HG03060 (cell line): ENCODE results near the gene DNAJC17.
A peak's percentile ranks its signal among the peaks of the same experiment; 100 is the strongest.

Experiments
- ATAC-seq: cut with Tn5 transposase; IDR thresholded peaks from one replicate; pipeline ENCODE4 v1.9.1; 2021; ENCODE audit warnings: low read depth, moderate number of reproducible peaks; ENCODE audit not compliant: unreplicated experiment

The DNAJC17 gene

DNA sequence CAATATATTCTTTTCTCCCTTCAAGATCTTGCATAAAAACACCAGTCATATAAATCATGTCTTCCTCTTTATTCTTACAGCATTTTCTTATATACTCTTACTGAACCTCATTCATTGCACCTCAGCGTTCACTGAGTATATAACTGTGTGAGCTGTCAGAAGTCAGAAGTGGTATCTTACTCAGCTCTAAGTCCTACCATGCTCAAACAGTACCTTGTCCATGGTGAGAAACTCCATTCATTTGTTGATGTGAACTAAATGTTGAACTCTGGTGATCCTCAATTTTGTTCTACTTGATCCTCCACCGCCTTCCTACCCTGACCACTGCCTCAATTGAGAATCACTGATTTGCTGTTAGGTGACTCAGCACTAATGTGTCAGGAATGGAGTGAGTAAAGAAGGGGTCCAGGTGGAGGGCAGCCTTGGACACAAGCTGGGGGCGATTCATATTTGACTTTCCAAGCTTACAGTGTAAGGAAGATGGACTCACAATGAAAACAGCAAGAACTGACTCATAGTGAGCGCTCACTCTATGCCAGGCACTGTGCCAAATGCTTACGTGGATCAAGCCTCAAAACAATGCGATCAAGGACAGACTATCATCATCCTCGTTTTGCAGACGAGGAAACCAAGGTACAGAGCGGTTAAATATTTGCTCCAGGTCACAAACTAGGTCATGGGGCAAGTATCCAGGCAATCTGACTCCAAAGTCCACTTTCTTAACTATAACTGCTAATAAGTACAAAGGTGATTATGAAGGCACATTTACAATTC is 13.9 kb downstream of the DNAJC17 start:
- no peak for ATAC-seq

- ATAC-seq = no peak
Observed at GRCh38 chr15:40792394-40792793, 14.9 kb downstream of the DNAJC17 start.

DNA sequence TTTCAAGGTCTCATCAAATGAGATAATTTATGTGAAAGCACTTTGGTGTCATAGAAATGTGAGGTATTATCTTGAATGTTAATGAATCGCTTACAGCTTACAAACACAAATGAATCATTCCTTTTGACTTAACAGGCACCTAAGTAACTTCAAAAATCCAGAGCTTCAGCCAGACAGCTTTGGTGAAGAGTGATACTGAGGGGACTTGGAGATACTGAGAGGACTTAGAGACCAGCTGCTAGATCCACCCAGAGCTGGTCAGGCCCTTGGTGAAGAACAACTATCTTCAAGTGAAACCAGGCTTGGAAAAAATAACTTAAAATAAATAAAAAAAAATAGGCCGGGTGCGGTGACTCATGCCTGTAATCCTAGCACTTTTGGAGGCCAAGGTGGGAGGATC is 16.6 kb downstream of the DNAJC17 start:
- ATAC-seq = no peak

GRCh38 chr15:40789999-40790398 is 17.3 kb downstream of the DNAJC17 start:
- no peak for ATAC-seq

DNA sequence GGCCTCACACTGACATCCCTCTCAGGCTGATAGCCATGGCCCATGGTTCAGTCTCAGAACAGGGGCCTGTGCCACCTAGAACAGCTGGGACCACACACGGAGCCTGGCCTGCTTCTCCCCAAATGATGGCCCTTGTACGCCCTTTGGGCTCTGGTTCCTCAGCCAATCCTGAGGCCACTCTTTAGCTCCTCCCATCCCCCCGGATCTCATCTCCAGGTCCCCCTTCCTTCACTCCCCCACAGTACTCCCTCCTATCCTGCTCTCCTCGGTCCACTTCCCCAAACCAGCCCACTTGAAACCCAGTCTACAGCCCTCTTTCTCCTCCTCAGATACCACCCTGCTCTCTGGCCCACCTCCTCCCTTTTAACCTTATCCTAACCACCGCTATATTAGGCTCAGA is 18.2 kb downstream of the DNAJC17 start:
- no peak for ATAC-seq

DNA sequence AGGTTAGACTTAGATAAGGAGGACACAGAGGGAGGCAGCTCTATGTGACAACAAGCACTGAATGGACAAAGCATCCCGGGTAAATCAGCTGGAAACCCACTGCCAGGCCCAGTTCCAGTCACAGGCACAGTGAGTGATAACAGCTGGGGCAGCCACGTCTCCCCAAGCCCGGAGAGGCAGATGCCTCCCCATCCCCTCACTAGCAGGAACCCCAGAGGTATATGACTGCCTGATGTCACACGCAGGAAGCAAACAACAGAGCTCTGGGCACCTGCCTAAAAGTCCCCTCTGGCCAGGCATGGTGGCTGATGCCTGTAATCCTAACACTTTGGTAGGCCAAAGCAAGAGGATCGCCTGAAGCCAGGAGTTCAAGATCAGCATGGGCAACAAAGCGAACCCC is 19.3 kb downstream of the DNAJC17 start:
- ATAC-seq = no peak

- ATAC-seq = no peak
Observed at GRCh38 chr15:40787344-40787841, 19.9 kb downstream of the DNAJC17 start.

DNA sequence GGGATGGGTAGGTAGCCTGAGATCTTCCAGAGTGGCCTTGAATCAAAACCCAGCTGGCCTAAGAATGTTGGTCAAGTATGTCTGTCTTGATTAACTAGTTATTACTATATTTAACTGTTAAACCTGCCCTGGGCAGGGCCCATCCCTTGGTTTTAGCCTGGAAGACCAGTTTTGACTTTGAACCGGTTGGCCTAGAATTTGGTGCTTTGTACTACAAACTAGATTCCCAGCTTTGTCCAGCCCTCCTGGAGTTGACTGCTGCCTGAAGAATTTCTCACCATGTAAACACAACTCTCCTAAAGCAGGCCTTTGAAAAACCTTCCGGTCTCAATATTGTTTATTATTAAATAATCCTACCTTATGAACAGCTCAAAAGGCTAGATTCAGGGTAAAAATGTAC is 21.5 kb downstream of the DNAJC17 start:
- no peak for ATAC-seq

DNA sequence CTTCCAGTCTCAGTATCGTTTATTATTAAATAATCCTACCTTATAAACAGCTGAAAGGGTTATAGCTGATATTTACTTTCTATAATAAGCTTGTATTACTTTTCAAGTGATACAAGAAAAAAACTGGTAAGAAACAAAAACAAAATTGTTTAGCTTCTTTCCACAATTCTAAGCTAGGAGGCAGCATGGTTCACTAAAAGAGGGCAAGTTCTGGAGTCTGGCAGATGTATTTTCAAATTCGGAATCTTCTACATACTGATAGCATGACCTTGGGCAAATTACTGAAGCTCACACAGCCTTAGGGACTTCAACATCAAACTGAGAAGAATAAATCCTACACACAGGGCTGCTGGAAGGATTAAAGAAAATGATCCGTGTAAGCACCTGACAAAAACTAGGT is 22.1 kb downstream of the DNAJC17 start:
- ATAC-seq = no peak

DNA sequence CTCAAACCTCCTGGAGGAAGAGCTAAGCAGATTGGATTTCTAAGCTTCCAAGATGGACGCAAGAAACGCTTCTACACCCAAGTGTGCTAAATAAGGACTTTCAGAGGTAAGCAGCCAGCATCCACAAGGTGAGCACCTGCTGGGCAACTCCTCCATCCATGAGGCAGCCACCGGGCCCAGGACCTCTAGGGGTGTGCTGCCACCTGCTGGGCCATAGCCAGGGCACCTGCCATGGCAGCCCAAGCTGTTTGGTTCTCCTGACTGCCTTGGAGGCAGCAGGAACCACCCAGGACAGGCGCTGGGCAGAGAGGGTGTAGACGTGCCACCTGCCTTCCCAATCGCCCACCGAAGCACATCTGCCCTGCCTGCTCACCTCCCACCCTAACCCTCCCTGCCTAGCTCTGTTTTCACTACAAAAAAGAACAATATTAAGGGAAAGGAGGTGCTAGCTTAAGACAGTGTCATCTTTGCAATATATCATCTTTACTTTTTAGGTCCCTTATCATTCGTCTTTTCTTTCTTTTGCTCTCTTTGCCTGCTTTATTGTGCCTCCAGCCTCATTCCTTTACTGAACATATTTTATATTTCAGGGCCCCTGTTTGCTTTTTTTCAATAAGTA is 24.6 kb downstream of the DNAJC17 start:
- no peak for ATAC-seq

DNA sequence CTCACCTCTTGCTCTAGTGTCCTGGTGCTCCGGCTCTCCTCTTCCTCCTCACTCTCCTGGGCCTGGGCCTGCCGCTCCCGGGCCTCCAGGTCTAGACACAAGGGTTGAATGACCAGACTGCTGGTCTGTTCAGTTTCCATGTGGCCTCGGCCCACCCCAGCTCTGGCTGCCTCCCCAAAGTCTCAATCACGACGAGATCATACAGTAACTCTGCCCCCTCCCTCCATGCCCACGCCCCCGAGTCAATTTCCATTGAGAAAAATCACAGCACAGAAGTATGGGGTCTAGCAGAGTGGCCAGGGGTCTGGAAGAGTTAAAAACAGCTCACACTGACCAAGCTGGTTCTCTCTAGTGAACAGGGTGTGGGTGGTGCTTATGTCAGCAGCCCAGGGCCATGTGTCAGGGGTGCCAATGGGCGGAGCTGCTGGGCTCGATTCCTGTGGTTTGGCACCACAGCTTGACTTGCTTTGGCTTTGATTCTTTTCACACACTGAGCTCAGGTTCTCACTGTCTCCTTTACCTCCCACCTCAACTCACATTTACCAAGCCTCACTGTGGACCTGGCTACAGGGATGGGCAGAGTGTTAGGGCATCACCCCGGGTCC is 30.6 kb downstream of the DNAJC17 start:
- ATAC-seq = no peak

GRCh38 chr15:40775740-40776536 is 31.3 kb downstream of the DNAJC17 start:
- no peak for ATAC-seq

DNA sequence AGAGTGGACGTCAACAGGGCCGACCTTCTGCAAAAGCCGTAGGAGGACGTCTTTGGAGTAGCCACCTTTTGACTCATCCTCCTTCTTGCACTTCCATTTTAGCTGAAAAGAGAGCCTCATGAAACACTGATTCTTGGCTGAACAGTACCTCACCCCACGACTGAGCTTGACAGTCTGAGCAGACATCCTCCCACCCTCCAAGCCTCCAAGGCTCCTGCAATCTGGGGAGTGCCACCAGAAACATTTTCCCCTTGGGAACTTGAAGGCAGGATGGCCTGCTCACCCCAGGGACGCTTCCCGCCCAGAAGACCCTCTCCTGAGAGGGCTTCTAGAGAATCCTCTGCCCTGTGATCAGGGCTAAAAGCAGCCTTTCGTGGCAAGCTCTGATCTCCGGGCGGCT is 32.3 kb downstream of the DNAJC17 start:
- ATAC-seq = no peak

DNA sequence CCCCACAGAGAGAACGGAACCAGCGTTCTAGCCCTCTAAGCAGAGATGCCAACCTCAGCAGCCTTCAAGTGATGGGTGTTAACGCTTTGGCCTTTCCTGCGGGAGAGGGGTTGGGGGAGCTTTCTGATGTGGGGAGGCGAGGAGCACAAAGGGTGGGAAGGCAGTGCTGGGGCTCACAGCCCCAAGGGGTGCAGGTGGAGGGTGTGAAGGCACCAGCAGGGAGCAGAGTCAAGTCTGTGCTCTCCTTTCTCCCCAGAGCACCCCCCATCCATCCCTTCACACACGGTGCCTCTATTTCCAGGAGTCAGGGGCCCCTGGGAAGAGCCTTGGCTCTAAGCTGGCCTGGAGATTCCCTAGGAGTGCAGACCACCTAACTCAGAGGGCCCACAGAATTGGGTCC is 33.4 kb downstream of the DNAJC17 start:
- no peak for ATAC-seq

DNA sequence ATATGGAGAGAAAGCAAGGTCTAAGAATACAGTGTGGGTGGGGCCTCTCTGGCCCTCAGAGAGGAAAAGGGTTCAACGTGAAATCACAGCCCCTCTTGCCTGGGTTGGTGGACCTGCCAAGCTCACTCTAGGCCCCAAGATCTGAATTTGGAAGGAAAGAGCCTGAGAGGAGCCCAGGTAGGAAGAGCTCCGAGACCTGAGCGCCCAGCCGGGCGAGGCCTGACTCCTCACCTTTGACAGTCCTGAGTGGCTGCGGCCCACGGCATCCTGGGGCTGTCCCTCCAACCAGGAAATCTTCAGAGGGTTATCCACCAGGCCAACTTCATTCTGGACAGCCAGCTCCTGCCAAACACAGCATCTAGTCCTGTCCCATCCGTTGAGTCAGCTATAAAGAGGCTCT is 33.8 kb downstream of the DNAJC17 start:
- no peak for ATAC-seq

DNA sequence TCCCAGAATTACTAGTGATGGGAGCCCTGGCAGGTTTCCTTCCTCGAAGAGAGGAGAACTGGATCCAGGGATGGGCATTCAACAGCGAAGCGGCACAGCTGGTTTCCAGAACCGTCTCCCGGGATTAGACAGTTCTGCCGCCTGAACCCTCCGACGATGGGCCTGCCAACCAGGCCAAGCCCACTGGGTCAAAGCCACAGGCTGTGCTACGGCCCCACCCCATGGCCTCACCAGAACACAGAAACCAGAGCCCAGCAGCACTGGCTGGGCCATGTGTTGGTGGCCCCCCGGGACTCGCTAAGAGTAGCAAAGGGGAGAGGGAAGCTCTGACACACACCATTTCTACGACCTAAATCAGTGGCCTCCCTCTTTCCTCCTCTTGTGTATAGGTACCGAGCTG is 35.3 kb downstream of the DNAJC17 start:
- ATAC-seq = no peak

- ATAC-seq = no peak
Observed at GRCh38 chr15:40771242-40771641, 36.0 kb downstream of the DNAJC17 start.

- no peak for ATAC-seq
Observed at GRCh38 chr15:40770147-40770721, 37.0 kb downstream of the DNAJC17 start.

- peak; percentile 40 for ATAC-seq
Observed at GRCh38 chr15:40769274-40770146, 37.8 kb downstream of the DNAJC17 start, which contains the start of gene C15orf62. TSS of gene C15orf62 (plus strand) at chr15:40769980. CDS start at chr15:40770496, 516 bp downstream.
